ENCODE data around the gene SUSD5. TPM values are rescaled to one million over a fixed set of nuclear protein-coding genes. Genes with fewer than 3 reads are reported as not detected.

Gene SUSD5
- total and polyA plus RNA-seq, 2 experiments from 2014 or later, result 1.4 to 3.6 TPM

DNA sequence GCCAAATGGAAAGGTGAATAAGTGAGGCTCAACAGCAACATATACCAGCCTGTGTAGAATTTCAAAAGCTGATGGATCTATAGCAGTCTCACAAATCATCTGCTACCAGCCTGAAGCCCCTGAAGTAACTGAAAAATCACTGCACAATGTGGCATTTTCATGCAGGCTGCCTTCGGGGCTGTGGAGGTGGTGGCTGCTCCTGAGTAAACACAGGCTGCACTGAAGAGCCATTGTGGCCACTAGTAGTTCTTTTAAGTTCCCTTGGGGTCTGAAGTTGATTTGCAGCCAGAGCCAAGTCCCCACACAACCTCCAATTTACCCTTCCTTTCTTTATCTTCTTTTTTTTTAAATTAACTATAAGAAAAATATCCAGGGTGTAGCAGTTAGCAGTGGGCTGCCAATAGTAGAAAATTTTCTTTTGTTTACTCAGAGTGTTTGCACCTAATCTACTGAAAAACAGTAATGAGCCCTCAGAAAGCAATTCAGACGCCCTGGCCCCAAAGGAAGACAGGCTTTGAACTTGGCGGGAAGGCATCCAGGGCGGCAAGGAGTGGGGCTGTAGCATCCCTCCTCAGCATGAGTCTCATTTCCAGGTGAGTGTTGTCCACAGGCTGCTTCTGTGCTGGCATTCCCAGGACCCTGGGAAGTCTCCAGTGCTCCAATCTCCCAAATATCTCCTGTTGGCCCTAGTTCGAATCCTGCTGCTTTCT is 13.3 kb upstream of the SUSD5 start (continued):
- TF ChIP-seq, protein P1, sequence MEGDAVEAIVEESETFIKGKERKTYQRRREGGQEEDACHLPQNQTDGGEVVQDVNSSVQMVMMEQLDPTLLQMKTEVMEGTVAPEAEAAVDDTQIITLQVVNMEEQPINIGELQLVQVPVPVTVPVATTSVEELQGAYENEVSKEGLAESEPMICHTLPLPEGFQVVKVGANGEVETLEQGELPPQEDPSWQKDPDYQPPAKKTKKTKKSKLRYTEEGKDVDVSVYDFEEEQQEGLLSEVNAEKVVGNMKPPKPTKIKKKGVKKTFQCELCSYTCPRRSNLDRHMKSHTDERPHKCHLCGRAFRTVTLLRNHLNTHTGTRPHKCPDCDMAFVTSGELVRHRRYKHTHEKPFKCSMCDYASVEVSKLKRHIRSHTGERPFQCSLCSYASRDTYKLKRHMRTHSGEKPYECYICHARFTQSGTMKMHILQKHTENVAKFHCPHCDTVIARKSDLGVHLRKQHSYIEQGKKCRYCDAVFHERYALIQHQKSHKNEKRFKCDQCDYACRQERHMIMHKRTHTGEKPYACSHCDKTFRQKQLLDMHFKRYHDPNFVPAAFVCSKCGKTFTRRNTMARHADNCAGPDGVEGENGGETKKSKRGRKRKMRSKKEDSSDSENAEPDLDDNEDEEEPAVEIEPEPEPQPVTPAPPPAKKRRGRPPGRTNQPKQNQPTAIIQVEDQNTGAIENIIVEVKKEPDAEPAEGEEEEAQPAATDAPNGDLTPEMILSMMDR (conservative IDR thresholded peaks at IDR 0.05; ENCODE audit: low read depth in 2 of 2), result no peak
- TF ChIP-seq, protein P2, sequence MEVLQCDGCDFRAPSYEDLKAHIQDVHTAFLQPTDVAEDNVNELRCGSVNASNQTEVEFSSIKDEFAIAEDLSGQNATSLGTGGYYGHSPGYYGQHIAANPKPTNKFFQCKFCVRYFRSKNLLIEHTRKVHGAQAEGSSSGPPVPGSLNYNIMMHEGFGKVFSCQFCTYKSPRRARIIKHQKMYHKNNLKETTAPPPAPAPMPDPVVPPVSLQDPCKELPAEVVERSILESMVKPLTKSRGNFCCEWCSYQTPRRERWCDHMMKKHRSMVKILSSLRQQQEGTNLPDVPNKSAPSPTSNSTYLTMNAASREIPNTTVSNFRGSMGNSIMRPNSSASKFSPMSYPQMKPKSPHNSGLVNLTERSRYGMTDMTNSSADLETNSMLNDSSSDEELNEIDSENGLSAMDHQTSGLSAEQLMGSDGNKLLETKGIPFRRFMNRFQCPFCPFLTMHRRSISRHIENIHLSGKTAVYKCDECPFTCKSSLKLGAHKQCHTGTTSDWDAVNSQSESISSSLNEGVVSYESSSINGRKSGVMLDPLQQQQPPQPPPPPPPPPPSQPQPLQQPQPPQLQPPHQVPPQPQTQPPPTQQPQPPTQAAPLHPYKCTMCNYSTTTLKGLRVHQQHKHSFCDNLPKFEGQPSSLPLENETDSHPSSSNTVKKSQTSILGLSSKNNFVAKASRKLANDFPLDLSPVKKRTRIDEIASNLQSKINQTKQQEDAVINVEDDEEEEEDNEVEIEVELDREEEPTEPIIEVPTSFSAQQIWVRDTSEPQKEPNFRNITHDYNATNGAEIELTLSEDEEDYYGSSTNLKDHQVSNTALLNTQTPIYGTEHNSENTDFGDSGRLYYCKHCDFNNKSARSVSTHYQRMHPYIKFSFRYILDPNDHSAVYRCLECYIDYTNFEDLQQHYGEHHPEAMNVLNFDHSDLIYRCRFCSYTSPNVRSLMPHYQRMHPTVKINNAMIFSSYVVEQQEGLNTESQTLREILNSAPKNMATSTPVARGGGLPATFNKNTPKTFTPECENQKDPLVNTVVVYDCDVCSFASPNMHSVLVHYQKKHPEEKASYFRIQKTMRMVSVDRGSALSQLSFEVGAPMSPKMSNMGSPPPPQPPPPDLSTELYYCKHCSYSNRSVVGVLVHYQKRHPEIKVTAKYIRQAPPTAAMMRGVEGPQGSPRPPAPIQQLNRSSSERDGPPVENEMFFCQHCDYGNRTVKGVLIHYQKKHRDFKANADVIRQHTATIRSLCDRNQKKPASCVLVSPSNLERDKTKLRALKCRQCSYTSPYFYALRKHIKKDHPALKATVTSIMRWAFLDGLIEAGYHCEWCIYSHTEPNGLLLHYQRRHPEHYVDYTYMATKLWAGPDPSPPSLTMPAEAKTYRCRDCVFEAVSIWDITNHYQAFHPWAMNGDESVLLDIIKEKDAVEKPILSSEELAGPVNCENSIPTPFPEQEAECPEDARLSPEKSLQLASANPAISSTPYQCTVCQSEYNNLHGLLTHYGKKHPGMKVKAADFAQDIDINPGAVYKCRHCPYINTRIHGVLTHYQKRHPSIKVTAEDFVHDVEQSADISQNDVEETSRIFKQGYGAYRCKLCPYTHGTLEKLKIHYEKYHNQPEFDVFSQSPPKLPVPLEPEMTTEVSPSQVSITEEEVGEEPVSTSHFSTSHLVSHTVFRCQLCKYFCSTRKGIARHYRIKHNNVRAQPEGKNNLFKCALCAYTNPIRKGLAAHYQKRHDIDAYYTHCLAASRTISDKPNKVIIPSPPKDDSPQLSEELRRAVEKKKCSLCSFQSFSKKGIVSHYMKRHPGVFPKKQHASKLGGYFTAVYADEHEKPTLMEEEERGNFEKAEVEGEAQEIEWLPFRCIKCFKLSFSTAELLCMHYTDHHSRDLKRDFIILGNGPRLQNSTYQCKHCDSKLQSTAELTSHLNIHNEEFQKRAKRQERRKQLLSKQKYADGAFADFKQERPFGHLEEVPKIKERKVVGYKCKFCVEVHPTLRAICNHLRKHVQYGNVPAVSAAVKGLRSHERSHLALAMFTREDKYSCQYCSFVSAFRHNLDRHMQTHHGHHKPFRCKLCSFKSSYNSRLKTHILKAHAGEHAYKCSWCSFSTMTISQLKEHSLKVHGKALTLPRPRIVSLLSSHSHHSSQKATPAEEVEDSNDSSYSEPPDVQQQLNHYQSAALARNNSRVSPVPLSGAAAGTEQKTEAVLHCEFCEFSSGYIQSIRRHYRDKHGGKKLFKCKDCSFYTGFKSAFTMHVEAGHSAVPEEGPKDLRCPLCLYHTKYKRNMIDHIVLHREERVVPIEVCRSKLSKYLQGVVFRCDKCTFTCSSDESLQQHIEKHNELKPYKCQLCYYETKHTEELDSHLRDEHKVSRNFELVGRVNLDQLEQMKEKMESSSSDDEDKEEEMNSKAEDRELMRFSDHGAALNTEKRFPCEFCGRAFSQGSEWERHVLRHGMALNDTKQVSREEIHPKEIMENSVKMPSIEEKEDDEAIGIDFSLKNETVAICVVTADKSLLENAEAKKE (CRISPR knock-in tag; IDR thresholded peaks at IDR 0.05), result no peak

DNA sequence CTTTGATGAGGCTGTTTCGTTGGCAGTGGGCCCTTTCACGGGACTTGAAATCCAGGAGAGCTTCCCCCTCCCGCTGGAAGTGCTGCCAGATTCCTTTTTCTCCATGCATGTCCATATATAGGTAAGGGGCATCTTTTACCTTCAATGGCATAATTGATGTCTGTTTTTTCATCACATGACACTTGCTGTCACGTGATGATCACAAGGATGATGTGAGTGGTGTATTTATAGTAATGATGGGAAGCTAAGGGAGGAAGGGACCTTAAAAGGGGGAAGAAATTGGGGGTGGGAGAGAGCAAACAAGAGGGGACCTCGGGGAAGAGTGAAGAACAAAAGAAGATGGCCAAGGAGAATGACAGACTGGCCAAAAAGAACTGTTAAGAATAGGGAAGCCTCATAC is 11.3 kb upstream of the SUSD5 start:
- Histone ChIP-seq H3F3A (replicated peaks; ENCODE audit: low read depth) (no peaks in the 10 kb centered on the region), H3K4me3 (no peak overlapping the region), H3K9me2 (ENCODE audit: insufficient read depth) (no peaks in the 10 kb centered on the region), H3K4me1 (ENCODE audit: insufficient read depth) (0 out of 2 replicates have a peak, but pooled peaks cover 6% of the 10 kb centered on the region), H3K27me3 (ENCODE audit: insufficient read depth) (no peaks in the 10 kb centered on the region), H3K27ac (ENCODE audit: low read depth) (no peak overlapping the region), H2AFZ (peak overlapping the region; percentile 84; the same call in 1 of the 2 replicates), H4K20me1 (replicated peaks; ENCODE audit: insufficient read depth) (no peaks in the 10 kb centered on the region), H3K36me3 (ENCODE audit: insufficient read depth) (no peaks in the 10 kb centered on the region), H3K79me2 (replicated peaks; ENCODE audit: insufficient read depth) (no peaks in the 10 kb centered on the region), H3K4me2 (no peak overlapping the region)
- no peaks in the 10 kb centered on the region for H3K36me3 Mint-ChIP-seq (ENCODE audit: low read depth)
- no peak for ATAC-seq
- H3K27me3 Mint-ChIP-seq (ENCODE audit: insufficient read depth, low read depth, poor library complexity), result peaks cover 4% of the 10 kb centered on the region
- no peak overlapping the region for H3K27ac Mint-ChIP-seq
- no peak overlapping the region for H3K4me3 Mint-ChIP-seq
- H3K4me1 Mint-ChIP-seq, result no peaks in the 10 kb centered on the region; the same call in 2 of the 3 replicates
- no peaks in the 10 kb centered on the region for H3K9me3 Mint-ChIP-seq
- no peak for DNase-seq (ENCODE audit: low spot score)
- TF ChIP-seq NANOG (IDR thresholded peaks at IDR 0.05; ENCODE audit: borderline replicate concordance), result no peak
- TF ChIP-seq, protein P2 (CRISPR knock-in tag; IDR thresholded peaks at IDR 0.05), result no peak
- TF ChIP-seq, protein P1 (conservative IDR thresholded peaks at IDR 0.05; ENCODE audit: low read depth in 2 of 2), result no peak

All from GM23338 (cell line).